Effector memory CD4-positive, alpha-beta T cell (primary cell): Measurements from ENCODE around the gene LRMDA.

ENCODE experiments used
- DNase-seq, 3 donors: peaks; one replicate each; pipeline ENCODE4 v3.0.0-alpha.2; 2020
- H3K27ac ChIP-seq: 2 replicates; pipeline ENCODE4 v1.7.0; 2013; ENCODE audit warnings: mild to moderate bottlenecking, low read length, moderate library complexity; ENCODE audit not compliant: insufficient read depth, poor library complexity, severe bottlenecking
- H3K27me3 ChIP-seq: replicated peaks from 2 replicates; pipeline ENCODE4 v1.7.0; 2013; ENCODE audit warnings: mild to moderate bottlenecking, low read length; ENCODE audit not compliant: insufficient read depth, control insufficient read depth, poor library complexity, severe bottlenecking
- H3K36me3 ChIP-seq: 2 replicates; pipeline ENCODE4 v1.7.0; 2013; ENCODE audit warnings: mild to moderate bottlenecking, low read length, moderate library complexity; ENCODE audit not compliant: control insufficient read depth, insufficient read depth
- H3K4me1 ChIP-seq: 2 replicates; pipeline ENCODE4 v1.7.0; 2013; ENCODE audit warnings: low read length, mild to moderate bottlenecking; ENCODE audit not compliant: control insufficient read depth, insufficient read depth, poor library complexity, severe bottlenecking
- H3K4me3 ChIP-seq: 2 replicates; pipeline ENCODE4 v1.7.0; 2013; ENCODE audit warnings: low read length, low read depth, mild to moderate bottlenecking; ENCODE audit not compliant: insufficient read depth, poor library complexity, severe bottlenecking
- H3K9me3 ChIP-seq: 2 replicates; pipeline ENCODE4 v1.7.0; 2013; ENCODE audit warnings: mild to moderate bottlenecking, low read length, moderate library complexity; ENCODE audit not compliant: control insufficient read depth

The LRMDA gene

DNA sequence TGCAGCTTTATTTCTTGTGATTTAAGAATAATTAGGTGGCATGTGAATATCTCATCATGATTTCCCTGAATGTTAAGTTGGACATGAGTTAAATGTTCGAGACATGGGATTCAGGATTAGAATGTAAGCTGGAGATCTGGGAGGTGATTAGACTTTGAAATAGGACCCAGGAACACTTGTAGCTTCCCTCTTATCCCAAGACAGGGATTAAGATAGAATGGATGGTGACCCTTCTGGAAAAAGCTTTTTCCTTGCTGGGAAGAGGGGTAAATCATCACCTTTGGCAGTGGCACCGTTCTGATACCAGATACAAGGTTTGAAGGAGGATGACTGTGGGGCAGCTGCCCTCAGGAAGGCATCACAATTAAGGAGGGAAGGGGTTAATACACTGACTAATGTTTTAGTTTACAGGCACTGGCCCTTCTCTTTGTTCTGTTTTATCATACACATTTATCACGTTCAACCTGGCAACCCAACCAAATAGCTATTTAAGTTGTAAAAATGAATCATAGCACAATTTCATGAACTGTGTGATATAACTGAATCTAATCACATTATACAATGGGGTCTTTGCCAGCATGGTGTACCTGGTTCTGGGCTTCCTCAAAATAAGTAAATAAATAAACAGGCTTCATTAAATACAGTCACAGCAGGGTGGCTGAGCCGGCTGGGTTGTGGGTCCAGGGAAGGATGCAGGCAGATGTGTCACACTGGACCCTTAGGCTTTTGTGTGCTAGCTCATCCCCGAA, 212.7 kb downstream of the LRMDA start:
- H3K9me3 ChIP-seq = no peaks in the 10 kb centered on the region
- H3K36me3 ChIP-seq = no peaks in the 10 kb centered on the region

DNA sequence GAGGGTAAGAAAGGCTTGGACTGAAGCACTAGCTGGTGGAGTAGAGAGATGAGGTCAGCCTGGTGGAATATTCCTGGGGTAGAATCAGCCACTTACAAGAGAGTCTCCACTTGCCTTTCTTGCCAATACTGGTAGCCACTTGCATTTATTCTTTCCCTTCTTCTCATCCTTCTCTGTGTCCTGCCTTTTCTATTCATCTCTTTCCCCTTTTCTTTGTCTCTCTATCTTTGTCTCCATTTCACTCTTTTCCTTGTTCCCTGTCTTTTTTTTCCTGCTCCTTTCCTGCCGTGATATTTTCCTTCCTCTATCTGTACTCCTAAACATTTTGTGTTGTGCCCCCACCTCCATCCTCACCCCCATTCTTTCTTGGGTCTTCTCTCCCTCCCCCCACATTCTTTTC, 214.3 kb downstream of the LRMDA start:
- no peak for DNase-seq
- no peaks in the 10 kb centered on the region for H3K27me3 ChIP-seq
- no peak overlapping the region for H3K4me3 ChIP-seq
- H3K9me3 ChIP-seq = no peaks in the 10 kb centered on the region
- H3K4me1 ChIP-seq = no peaks in the 10 kb centered on the region
- no peaks in the 10 kb centered on the region for H3K36me3 ChIP-seq
- no peak overlapping the region for H3K27ac ChIP-seq

More for the DNA sequence above, 212.7 kb downstream of the LRMDA start:
- H3K4me1 ChIP-seq = no peaks in the 10 kb centered on the region
- no peak overlapping the region for H3K4me3 ChIP-seq
- no peaks in the 10 kb centered on the region for H3K27me3 ChIP-seq
- DNase-seq = no peak
- no peak overlapping the region for H3K27ac ChIP-seq

DNA sequence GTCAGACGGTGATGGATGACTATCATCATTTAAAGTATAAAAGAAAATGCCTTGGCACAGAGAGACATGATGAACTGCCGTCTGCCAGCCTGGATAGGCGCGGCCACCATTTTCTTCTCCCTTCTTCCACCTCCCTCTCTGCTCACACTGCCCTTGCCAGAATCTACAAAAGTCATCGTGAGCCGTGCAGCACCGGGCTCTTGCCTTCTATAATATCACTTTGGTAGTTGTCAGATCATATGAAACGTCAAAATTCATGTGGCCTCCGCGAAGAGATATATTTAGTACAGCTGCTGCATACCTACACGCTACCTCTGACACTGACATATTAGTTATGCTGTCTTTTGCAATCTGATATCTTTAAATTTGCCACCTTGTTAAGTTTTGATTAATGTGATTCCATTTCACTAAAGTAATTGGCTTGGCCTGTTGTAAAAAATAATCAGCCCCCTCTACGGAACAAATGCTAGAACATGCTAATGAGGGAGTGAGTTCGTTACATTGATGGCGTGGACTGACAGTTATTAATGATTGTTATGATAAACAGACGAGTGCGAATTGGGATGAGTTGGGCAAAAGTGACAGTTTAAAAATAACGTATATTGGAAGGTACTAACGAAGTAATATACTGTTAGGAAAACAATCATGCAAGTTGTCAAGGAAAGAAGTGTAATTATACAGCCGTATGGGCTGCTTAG, 214.9 kb downstream of the LRMDA start:
- Histone ChIP-seq H3K4me1 (no peaks in the 10 kb centered on the region), H3K27ac (no peak overlapping the region), H3K36me3 (no peaks in the 10 kb centered on the region), H3K9me3 (no peaks in the 10 kb centered on the region), H3K4me3 (no peak overlapping the region), H3K27me3 (no peaks in the 10 kb centered on the region)
- no peak for DNase-seq

DNA sequence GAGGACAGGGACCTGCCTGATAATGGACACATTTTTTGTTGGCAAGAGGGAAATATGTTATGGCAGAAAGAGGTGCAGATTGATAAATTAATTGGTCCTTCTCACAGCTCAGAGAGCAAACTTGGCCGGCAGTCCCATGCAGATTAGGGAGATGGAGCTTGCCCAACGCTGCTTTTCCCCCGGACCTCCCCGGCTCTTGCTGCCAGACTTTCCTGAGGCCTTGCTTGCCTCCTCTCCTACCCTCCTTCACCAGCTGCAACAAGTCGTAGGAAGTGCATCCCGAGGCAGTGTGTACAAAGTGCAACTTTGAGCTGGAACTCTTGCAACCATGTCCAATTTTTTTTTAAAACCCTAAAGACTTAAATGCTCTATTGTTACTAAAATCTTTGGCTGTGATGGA, 215.5 kb downstream of the LRMDA start:
- no peaks in the 10 kb centered on the region for H3K4me1 ChIP-seq
- H3K27ac ChIP-seq = no peak overlapping the region
- DNase-seq = no peak
- no peaks in the 10 kb centered on the region for H3K36me3 ChIP-seq
- no peak overlapping the region for H3K4me3 ChIP-seq
- H3K9me3 ChIP-seq = no peaks in the 10 kb centered on the region
- no peaks in the 10 kb centered on the region for H3K27me3 ChIP-seq

DNA sequence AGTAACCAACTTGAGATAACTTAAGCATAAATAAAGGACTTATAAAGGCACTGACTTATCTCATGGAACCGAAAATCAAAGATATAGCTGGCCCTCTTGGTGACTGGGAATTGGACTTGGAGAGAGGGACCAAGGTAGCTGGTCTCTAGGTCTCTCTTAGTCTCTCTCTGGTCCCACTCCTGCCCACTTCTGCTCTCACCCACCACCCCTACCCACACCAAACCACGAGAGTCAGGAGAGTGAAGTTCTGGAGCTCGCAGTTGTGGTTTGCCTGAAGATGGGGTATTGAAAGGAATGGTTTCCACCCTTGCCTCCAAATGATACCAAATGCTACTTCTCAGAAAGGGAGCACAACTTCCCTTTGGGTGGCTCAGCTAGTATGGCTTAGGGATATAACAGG, 216.3 kb downstream of the LRMDA start:
- Histone ChIP-seq H3K27ac (no peak overlapping the region), H3K27me3 (no peaks in the 10 kb centered on the region)

DNA sequence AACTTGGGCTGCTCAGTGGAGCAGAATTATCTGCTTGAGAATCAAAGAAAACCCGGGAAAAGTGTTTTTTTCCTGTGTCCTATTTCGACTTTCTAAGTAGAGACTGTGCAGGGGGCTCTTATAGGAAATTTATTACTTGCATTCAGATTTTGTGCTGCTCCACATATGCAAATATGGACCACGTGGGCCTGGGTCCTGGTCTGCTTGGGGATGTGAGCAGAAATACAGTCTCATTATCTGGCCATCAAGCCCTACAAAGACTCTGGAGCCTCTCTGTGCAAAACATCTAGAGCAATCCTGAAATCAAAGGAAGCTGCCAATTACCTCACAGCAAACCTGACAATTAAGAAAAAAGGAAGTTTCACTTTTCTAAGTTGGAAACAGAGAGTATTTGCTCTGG, 216.9 kb downstream of the LRMDA start:
- no peaks in the 10 kb centered on the region for H3K36me3 ChIP-seq
- H3K4me1 ChIP-seq = no peaks in the 10 kb centered on the region
- DNase-seq = no peak
- H3K27me3 ChIP-seq = no peaks in the 10 kb centered on the region
- no peaks in the 10 kb centered on the region for H3K9me3 ChIP-seq
- H3K27ac ChIP-seq = no peak overlapping the region
- no peak overlapping the region for H3K4me3 ChIP-seq

More for the DNA sequence above, 216.3 kb downstream of the LRMDA start:
- no peak for DNase-seq
- H3K9me3 ChIP-seq = no peaks in the 10 kb centered on the region
- no peak overlapping the region for H3K4me3 ChIP-seq
- H3K4me1 ChIP-seq = no peaks in the 10 kb centered on the region
- H3K36me3 ChIP-seq = no peaks in the 10 kb centered on the region

DNA sequence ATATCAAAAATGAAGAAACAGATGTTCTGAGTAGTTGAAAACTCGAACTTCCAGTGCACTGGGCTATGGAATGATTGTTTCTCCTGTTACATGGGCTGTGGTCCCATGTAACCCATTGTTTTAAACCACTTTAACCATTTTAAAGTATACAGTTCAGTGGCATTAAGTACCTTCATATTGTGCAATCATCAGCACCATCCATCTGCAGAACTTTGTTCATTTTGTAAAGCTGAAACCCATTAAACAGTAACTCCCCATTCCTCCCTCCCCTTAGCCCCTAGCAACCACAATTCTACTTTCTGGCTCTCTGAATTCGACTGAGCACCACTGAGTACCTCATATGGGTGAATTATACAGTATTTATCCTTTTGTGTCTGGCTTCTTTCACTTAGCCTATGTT, 217.4 kb downstream of the LRMDA start:
- Histone ChIP-seq H3K9me3 (no peaks in the 10 kb centered on the region), H3K36me3 (no peaks in the 10 kb centered on the region), H3K27ac (no peak overlapping the region), H3K4me3 (no peak overlapping the region), H3K27me3 (no peaks in the 10 kb centered on the region), H3K4me1 (no peaks in the 10 kb centered on the region)
- no peak for DNase-seq

DNA sequence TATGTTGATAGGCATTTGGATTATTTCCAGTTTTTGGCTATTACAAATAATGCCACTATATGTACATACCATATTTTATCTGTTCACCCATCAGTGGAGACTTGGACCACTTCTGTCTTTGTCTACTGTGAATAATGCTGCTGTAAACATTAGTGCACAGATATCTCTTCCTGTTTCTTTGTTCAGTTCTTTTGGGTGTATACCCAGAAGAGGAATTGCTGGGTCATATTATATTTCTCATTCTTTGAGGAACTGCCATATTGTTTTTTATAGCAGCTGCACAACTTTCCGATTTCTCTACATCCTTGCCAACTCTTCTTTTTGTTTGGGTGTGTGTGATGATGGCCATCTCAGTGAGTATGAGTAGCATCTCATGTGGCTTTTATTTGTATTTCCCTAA, 218.0 kb downstream of the LRMDA start:
- Histone ChIP-seq H3K27ac (no peak overlapping the region), H3K9me3 (no peaks in the 10 kb centered on the region), H3K36me3 (no peaks in the 10 kb centered on the region), H3K27me3 (no peaks in the 10 kb centered on the region), H3K4me1 (no peaks in the 10 kb centered on the region), H3K4me3 (no peak overlapping the region)
- no peak for DNase-seq

DNA sequence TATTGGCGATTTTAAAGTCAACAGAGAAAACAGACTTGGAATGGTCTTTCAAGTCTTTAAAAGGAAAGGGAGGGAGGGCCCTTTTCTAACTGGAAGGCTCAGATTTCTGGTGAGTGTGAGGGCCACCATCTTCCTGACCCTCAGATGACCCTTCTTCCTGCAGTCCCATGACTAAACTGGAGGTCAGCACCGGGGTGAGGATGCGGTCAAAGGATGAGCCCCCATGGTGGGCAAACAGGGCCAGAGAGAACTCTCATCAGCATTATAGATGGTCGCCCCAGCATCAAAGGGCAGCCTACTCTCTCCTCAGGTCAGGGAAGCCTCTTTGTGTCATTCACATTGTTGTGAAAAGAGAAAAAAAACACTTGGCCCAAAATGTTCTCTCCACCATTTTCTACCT, 219.2 kb downstream of the LRMDA start:
- H3K4me1 ChIP-seq = no peaks in the 10 kb centered on the region

DNA sequence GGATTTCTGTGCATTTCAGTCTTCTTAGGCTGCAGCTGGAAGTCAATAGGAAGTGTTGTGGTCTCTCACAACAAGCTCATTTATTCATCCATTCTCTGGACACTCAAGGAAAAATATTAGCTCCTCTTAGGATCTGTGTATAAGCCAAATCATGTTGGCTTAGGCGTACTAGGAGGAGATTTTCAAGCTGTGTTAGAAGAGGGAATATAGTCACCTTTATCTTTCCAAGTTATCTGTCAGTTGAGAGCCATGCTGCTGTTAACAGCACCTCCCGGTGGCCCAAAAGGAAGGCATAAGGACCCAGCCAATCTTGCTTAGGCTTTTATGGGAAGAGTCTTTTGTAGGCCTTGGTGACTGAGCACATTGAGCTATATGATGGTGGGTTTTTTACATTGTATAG, 220.0 kb downstream of the LRMDA start:
- Histone ChIP-seq H3K36me3 (no peaks in the 10 kb centered on the region), H3K4me3 (no peak overlapping the region), H3K27me3 (no peaks in the 10 kb centered on the region), H3K9me3 (no peaks in the 10 kb centered on the region), H3K27ac (no peak overlapping the region), H3K4me1 (no peaks in the 10 kb centered on the region)
- DNase-seq = no peak

More for the DNA sequence above, 219.2 kb downstream of the LRMDA start:
- no peak overlapping the region for H3K4me3 ChIP-seq
- no peaks in the 10 kb centered on the region for H3K36me3 ChIP-seq
- no peaks in the 10 kb centered on the region for H3K9me3 ChIP-seq
- H3K27me3 ChIP-seq = no peaks in the 10 kb centered on the region
- no peak for DNase-seq
- no peak overlapping the region for H3K27ac ChIP-seq
